ENCODE data around the gene CXCR6.

The CXCR6 gene

GRCh38 chr3:45922039-45922326 is 21.3 kb upstream of the CXCR6 start:
- Histone ChIP-seq H3K4me1 (ENCODE audit: insufficient read depth, low read length) (peaks cover 75% of the 10 kb centered on the region), H3K36me3 (ENCODE audit: insufficient read depth, low read length) (peaks cover 84% of the 10 kb centered on the region), H3K27me3 (ENCODE audit: insufficient read depth, low read length, poor library complexity) (no peaks in the 10 kb centered on the region), H3K4me3 (ENCODE audit: low read depth in 1 of 2, low read length in 2 of 2) (no peak overlapping the region), H3K27ac (ENCODE audit: low read length) (peak overlapping the region; percentile 99), H3K9me3 (ENCODE audit: insufficient read depth, low read length, severe bottlenecking) (no peaks in the 10 kb centered on the region), H3K9ac (ENCODE audit: low read depth, low read length) (no peak overlapping the region), H3K4me2 (ENCODE audit: insufficient read depth, low read length) (no peak overlapping the region), H4K20me1 (ENCODE audit: insufficient read depth, low read length) (no peaks in the 10 kb centered on the region), H3K79me2 (ENCODE audit: insufficient read depth, low read length) (peaks cover 96% of the 10 kb centered on the region), H2AFZ (ENCODE audit: low read depth, low read length) (no peak overlapping the region)
- no peak for TF ChIP-seq EZH2 (IDR thresholded peaks at IDR 0.05; ENCODE audit: borderline replicate concordance, low read depth, low read length, severe bottlenecking)
- TF ChIP-seq, protein P1, sequence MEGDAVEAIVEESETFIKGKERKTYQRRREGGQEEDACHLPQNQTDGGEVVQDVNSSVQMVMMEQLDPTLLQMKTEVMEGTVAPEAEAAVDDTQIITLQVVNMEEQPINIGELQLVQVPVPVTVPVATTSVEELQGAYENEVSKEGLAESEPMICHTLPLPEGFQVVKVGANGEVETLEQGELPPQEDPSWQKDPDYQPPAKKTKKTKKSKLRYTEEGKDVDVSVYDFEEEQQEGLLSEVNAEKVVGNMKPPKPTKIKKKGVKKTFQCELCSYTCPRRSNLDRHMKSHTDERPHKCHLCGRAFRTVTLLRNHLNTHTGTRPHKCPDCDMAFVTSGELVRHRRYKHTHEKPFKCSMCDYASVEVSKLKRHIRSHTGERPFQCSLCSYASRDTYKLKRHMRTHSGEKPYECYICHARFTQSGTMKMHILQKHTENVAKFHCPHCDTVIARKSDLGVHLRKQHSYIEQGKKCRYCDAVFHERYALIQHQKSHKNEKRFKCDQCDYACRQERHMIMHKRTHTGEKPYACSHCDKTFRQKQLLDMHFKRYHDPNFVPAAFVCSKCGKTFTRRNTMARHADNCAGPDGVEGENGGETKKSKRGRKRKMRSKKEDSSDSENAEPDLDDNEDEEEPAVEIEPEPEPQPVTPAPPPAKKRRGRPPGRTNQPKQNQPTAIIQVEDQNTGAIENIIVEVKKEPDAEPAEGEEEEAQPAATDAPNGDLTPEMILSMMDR (IDR thresholded peaks at IDR 0.05; ENCODE audit: borderline replicate concordance, extremely low read depth, low read length, poor library complexity, severe bottlenecking), result no peak
- DNase-seq (no peak), ATAC-seq (ENCODE audit: insufficient read depth, low read depth) (no peak)

- Histone ChIP-seq H3K9ac (ENCODE audit: low read depth, low read length) (no peak overlapping the region), H3K4me2 (ENCODE audit: insufficient read depth, low read length) (no peak overlapping the region), H3K9me3 (ENCODE audit: insufficient read depth, low read length, severe bottlenecking) (no peaks in the 10 kb centered on the region), H3K4me1 (ENCODE audit: insufficient read depth, low read length) (peaks cover 64% of the 10 kb centered on the region), H3K27ac (ENCODE audit: low read length) (peak overlapping the region; percentile 99), H2AFZ (ENCODE audit: low read depth, low read length) (no peak overlapping the region), H4K20me1 (ENCODE audit: insufficient read depth, low read length) (no peaks in the 10 kb centered on the region), H3K27me3 (ENCODE audit: insufficient read depth, low read length, poor library complexity) (no peaks in the 10 kb centered on the region), H3K79me2 (ENCODE audit: insufficient read depth, low read length) (peaks cover 96% of the 10 kb centered on the region), H3K4me3 (ENCODE audit: low read depth in 1 of 2, low read length in 2 of 2) (no peak overlapping the region), H3K36me3 (ENCODE audit: insufficient read depth, low read length) (peaks cover 90% of the 10 kb centered on the region)
- ATAC-seq (ENCODE audit: insufficient read depth, low read depth), result no peak
- TF ChIP-seq, protein P1 (IDR thresholded peaks at IDR 0.05; ENCODE audit: borderline replicate concordance, extremely low read depth, low read length, poor library complexity, severe bottlenecking), result no peak
- TF ChIP-seq EZH2 (IDR thresholded peaks at IDR 0.05; ENCODE audit: borderline replicate concordance, low read depth, low read length, severe bottlenecking), result no peak
- DNase-seq, result no peak
Observed at GRCh38 chr3:45922950-45923590, 20.2 kb upstream of the CXCR6 start.

DNA sequence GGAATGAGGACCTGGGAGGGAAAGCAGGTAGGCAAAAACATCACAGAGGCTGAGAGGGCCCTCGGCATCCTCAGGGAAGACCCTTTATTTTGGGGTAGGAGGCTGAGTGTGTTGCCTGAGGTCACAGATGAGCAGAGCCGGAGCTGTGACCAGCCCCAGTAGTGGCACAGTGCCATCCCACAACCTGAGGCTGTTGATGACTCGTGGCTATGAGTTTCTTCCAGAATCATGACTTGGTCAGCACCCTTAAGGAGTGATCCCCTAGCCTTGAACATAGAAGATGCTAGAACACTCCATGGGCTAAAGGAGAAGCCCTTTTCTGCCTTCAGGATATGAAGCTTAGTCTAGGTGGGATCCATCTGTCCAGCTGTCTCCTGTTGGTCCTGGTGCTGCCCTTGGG is 19.5 kb upstream of the CXCR6 start:
- Histone ChIP-seq H3K9me3 (ENCODE audit: insufficient read depth, low read length, severe bottlenecking) (no peaks in the 10 kb centered on the region), H3K4me2 (ENCODE audit: insufficient read depth, low read length) (no peak overlapping the region), H3K79me2 (ENCODE audit: insufficient read depth, low read length) (peaks cover 96% of the 10 kb centered on the region), H3K27me3 (ENCODE audit: insufficient read depth, low read length, poor library complexity) (no peaks in the 10 kb centered on the region), H4K20me1 (ENCODE audit: insufficient read depth, low read length) (no peaks in the 10 kb centered on the region), H3K4me1 (ENCODE audit: insufficient read depth, low read length) (peaks cover 64% of the 10 kb centered on the region), H3K36me3 (ENCODE audit: insufficient read depth, low read length) (peaks cover 91% of the 10 kb centered on the region), H3K4me3 (ENCODE audit: low read depth in 1 of 2, low read length in 2 of 2) (no peak overlapping the region), H3K9ac (ENCODE audit: low read depth, low read length) (no peak overlapping the region), H2AFZ (ENCODE audit: low read depth, low read length) (no peak overlapping the region), H3K27ac (ENCODE audit: low read length) (peak overlapping the region; percentile 99)
- ATAC-seq (ENCODE audit: insufficient read depth, low read depth), result no peak
- TF ChIP-seq, protein P1 (IDR thresholded peaks at IDR 0.05; ENCODE audit: borderline replicate concordance, extremely low read depth, low read length, poor library complexity, severe bottlenecking), result no peak
- TF ChIP-seq EZH2 (IDR thresholded peaks at IDR 0.05; ENCODE audit: borderline replicate concordance, low read depth, low read length, severe bottlenecking), result no peak
- no peak for DNase-seq

Data from DND-41 (cell line).